ENCODE measurements around the gene CCDC192. TPM values are rescaled to one million over a fixed set of nuclear protein-coding genes. Genes with fewer than 3 reads are reported as not detected.
"Not testable (repeated sequence)": the region's sequence is repeated elsewhere in the genome, so short reads cannot be mapped to it uniquely, and the experiment has no call there.

The CCDC192 gene
- total RNA-seq, 1 donor from 2014 or later, result not detected

DNA sequence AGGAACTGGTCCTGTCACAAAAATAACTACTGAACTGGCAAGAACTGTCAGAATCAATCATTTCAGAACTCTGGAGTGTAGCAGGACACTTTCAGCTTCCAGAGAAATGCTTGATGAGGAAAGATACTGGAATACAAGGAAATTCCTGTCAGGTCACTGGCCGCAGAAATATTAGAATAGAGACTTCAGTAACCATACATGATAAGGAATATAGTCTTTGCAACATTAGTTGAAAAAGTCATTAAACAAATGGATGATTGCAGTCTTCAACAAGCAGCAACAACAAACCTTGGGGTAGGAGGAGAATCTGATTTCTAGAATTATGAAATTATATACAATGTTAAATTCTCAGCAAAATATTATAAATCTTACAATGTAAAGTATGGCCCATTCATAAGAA is 88.2 kb downstream of the CCDC192 start:
- Histone ChIP-seq H3K9ac (ENCODE audit: low read length) (no peak overlapping the region), H3K27ac (ENCODE audit: low read depth, low read length) (no peak overlapping the region), H3K79me2 (ENCODE audit: insufficient read depth, low read length) (no peaks in the 10 kb centered on the region), H3K27me3 (ENCODE audit: insufficient read depth, low read length) (peaks cover 13% of the 10 kb centered on the region), H3K4me1 (ENCODE audit: insufficient read depth, low read length) (peaks cover under 1% of the 10 kb centered on the region), H4K20me1 (ENCODE audit: insufficient read depth, low read length) (no peaks in the 10 kb centered on the region), H3K4me3 (ENCODE audit: insufficient read depth, low read depth, low read length) (no peak overlapping the region), H2AFZ (ENCODE audit: low read depth, low read length) (no peak overlapping the region), H3K9me3 (ENCODE audit: insufficient read depth, low read depth, low read length) (peaks cover 2% of the 10 kb centered on the region), H3K36me3 (ENCODE audit: insufficient read depth, low read length) (no peaks in the 10 kb centered on the region), H3K4me2 (ENCODE audit: low read length) (no peak overlapping the region)
- H3K27me3 Mint-ChIP-seq (ENCODE audit: low read depth, unreplicated experiment), result no peaks in the 10 kb centered on the region
- no peaks in the 10 kb centered on the region for H3K36me3 Mint-ChIP-seq (ENCODE audit: low read depth, unreplicated experiment)
- FAIRE-seq (no peak), DNase-seq (ENCODE audit: low read depth) (no peak)
- peaks cover 1% of the 10 kb centered on the region for H3K9me3 Mint-ChIP-seq (ENCODE audit: unreplicated experiment)
- peaks cover under 1% of the 10 kb centered on the region for H3K4me1 Mint-ChIP-seq (ENCODE audit: low read depth, unreplicated experiment)
- H3K4me3 Mint-ChIP-seq (ENCODE audit: unreplicated experiment), result no peak overlapping the region
- H3K27ac Mint-ChIP-seq (ENCODE audit: unreplicated experiment), result no peak overlapping the region
- TF ChIP-seq, protein P1, sequence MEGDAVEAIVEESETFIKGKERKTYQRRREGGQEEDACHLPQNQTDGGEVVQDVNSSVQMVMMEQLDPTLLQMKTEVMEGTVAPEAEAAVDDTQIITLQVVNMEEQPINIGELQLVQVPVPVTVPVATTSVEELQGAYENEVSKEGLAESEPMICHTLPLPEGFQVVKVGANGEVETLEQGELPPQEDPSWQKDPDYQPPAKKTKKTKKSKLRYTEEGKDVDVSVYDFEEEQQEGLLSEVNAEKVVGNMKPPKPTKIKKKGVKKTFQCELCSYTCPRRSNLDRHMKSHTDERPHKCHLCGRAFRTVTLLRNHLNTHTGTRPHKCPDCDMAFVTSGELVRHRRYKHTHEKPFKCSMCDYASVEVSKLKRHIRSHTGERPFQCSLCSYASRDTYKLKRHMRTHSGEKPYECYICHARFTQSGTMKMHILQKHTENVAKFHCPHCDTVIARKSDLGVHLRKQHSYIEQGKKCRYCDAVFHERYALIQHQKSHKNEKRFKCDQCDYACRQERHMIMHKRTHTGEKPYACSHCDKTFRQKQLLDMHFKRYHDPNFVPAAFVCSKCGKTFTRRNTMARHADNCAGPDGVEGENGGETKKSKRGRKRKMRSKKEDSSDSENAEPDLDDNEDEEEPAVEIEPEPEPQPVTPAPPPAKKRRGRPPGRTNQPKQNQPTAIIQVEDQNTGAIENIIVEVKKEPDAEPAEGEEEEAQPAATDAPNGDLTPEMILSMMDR (IDR thresholded peaks at IDR 0.05; ENCODE audit: insufficient read depth, low read depth, low read length), result no peak
- no peak for TF ChIP-seq EZH2 (IDR thresholded peaks at IDR 0.05; ENCODE audit: insufficient read depth, low read length)

DNA sequence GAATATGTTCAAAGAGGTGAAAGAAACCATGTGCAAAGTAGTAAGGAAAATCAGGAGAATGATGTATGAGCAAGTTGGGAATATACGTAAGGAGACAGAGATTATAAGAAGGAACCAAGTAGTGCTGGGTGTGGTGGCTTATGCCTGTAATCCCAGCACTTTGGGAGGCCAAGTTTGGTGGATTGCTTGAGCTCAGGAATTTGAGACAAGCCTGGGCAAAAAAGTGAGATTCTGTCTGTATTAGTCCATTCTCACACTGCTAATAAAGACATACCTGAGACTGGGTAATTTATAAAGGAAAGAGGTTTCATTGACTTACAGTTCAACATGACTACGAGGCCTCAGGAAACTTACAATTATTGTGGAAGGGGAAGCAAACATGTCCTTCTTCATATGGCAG is 88.7 kb downstream of the CCDC192 start:
- H4K20me1 ChIP-seq (ENCODE audit: insufficient read depth, low read length); H3K79me2 ChIP-seq (ENCODE audit: insufficient read depth, low read length); H3K4me1 Mint-ChIP-seq (ENCODE audit: low read depth, unreplicated experiment); H3K27ac Mint-ChIP-seq (ENCODE audit: unreplicated experiment); H3K27me3 Mint-ChIP-seq (ENCODE audit: low read depth, unreplicated experiment); H3K4me3 ChIP-seq (ENCODE audit: insufficient read depth, low read depth, low read length); H3K9me3 ChIP-seq (ENCODE audit: insufficient read depth, low read depth, low read length); DNase-seq (ENCODE audit: low read depth); H3K36me3 ChIP-seq (ENCODE audit: insufficient read depth, low read length); FAIRE-seq; H3K4me1 ChIP-seq (ENCODE audit: insufficient read depth, low read length); H2AFZ ChIP-seq (ENCODE audit: low read depth, low read length); H3K9me3 Mint-ChIP-seq (ENCODE audit: unreplicated experiment); H3K27me3 ChIP-seq (ENCODE audit: insufficient read depth, low read length); H3K27ac ChIP-seq (ENCODE audit: low read depth, low read length); H3K9ac ChIP-seq (ENCODE audit: low read length); H3K36me3 Mint-ChIP-seq (ENCODE audit: low read depth, unreplicated experiment); H3K4me3 Mint-ChIP-seq (ENCODE audit: unreplicated experiment); H3K4me2 ChIP-seq (ENCODE audit: low read length): not testable (repeated sequence)

DNA sequence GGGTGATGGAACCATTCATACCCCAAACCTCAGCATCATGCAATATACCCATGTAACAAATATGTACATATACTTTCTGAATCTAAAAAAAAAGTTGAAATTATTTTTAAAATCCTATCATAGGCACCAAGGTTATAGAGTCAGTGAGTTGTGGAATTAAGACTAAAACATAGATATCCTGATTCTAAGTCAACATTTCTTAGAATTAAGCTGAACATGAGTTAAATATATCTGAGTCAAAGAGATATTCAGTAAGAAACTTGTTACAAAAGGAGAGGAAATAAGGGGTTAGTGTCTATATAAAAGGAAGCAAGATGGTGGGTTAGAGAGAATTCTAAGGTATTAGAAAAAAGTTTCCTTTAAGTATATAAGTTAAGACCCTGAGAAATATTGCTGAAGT is 89.9 kb downstream of the CCDC192 start:
- no peaks in the 10 kb centered on the region for H4K20me1 ChIP-seq (ENCODE audit: insufficient read depth, low read length)
- no peak overlapping the region for H3K9ac ChIP-seq (ENCODE audit: low read length)
- no peak for TF ChIP-seq EZH2 (IDR thresholded peaks at IDR 0.05; ENCODE audit: insufficient read depth, low read length)
- TF ChIP-seq, protein P1 (IDR thresholded peaks at IDR 0.05; ENCODE audit: insufficient read depth, low read depth, low read length), result no peak
- DNase-seq (ENCODE audit: low read depth) (no peak), FAIRE-seq (no peak)
- peaks cover 1% of the 10 kb centered on the region for H3K4me1 Mint-ChIP-seq (ENCODE audit: low read depth, unreplicated experiment)
- H3K36me3 Mint-ChIP-seq (ENCODE audit: low read depth, unreplicated experiment), result no peaks in the 10 kb centered on the region
- H3K9me3 ChIP-seq (ENCODE audit: insufficient read depth, low read depth, low read length), result peaks cover 2% of the 10 kb centered on the region
- H3K27ac Mint-ChIP-seq (ENCODE audit: unreplicated experiment), result no peak overlapping the region
- H3K4me1 ChIP-seq (ENCODE audit: insufficient read depth, low read length), result no peaks in the 10 kb centered on the region
- H3K36me3 ChIP-seq (ENCODE audit: insufficient read depth, low read length), result no peaks in the 10 kb centered on the region
- peaks cover 5% of the 10 kb centered on the region for H3K27me3 ChIP-seq (ENCODE audit: insufficient read depth, low read length)
- H3K4me3 ChIP-seq (ENCODE audit: insufficient read depth, low read depth, low read length), result no peak overlapping the region
- H2AFZ ChIP-seq (ENCODE audit: low read depth, low read length), result no peak overlapping the region
- peaks cover 1% of the 10 kb centered on the region for H3K9me3 Mint-ChIP-seq (ENCODE audit: unreplicated experiment)
- H3K27me3 Mint-ChIP-seq (ENCODE audit: low read depth, unreplicated experiment), result no peaks in the 10 kb centered on the region
- no peak overlapping the region for H3K4me3 Mint-ChIP-seq (ENCODE audit: unreplicated experiment)
- no peaks in the 10 kb centered on the region for H3K79me2 ChIP-seq (ENCODE audit: insufficient read depth, low read length)
- no peak overlapping the region for H3K4me2 ChIP-seq (ENCODE audit: low read length)
- no peak overlapping the region for H3K27ac ChIP-seq (ENCODE audit: low read depth, low read length)

All from astrocyte (in vitro differentiated cells and primary cell).